Measurements from ENCODE around the gene UBASH3A. TPM values are rescaled to one million over a fixed set of nuclear protein-coding genes. Genes with fewer than 3 reads are reported as not detected.

Gene UBASH3A
- total RNA-seq, 1 donor from 2014 or later, result not detected

- DNase-seq (ENCODE audit: low read depth in 2 of 2), result no peak
These were observed 29.2 kb upstream of the UBASH3A start for GRCh38 chr21:42374457-42374856.

- DNase-seq (ENCODE audit: low read depth in 2 of 2), result no peak
These were observed 28.7 kb upstream of the UBASH3A start for GRCh38 chr21:42374864-42375499.

GRCh38 chr21:42375506-42375905, 28.2 kb upstream of the UBASH3A start:
- DNase-seq (ENCODE audit: low read depth in 2 of 2), result no peak

- DNase-seq (ENCODE audit: low read depth in 2 of 2), result no peak
These were observed 27.8 kb upstream of the UBASH3A start for GRCh38 chr21:42375966-42376337.

GRCh38 chr21:42376338-42376982, 27.2 kb upstream of the UBASH3A start:
- DNase-seq (ENCODE audit: low read depth in 2 of 2), result peak in 1 of 2 donors; percentile 41

GRCh38 chr21:42377211-42377950, 26.3 kb upstream of the UBASH3A start:
- no peak for DNase-seq (ENCODE audit: low read depth in 2 of 2)

- DNase-seq (ENCODE audit: low read depth in 2 of 2), result no peak
These were observed 25.8 kb upstream of the UBASH3A start for GRCh38 chr21:42377951-42378340.

- DNase-seq (ENCODE audit: low read depth in 2 of 2), result no peak
These were observed 25.3 kb upstream of the UBASH3A start for GRCh38 chr21:42378418-42378817.

GRCh38 chr21:42379426-42380215, 24.1 kb upstream of the UBASH3A start:
- DNase-seq (ENCODE audit: low read depth in 2 of 2), result no peak

- DNase-seq (ENCODE audit: low read depth in 2 of 2), result peak; percentile 65 to 81
These were observed 22.2 kb upstream of the UBASH3A start for GRCh38 chr21:42381347-42381984.

- DNase-seq (ENCODE audit: low read depth in 2 of 2), result no peak
These were observed 20.8 kb upstream of the UBASH3A start for GRCh38 chr21:42382915-42383314.

- DNase-seq (ENCODE audit: low read depth in 2 of 2), result no peak
These were observed 20.4 kb upstream of the UBASH3A start for GRCh38 chr21:42383331-42383730.

GRCh38 chr21:42384156-42384945, 19.4 kb upstream of the UBASH3A start:
- no peak for DNase-seq (ENCODE audit: low read depth in 2 of 2)

GRCh38 chr21:42384989-42385388, 18.7 kb upstream of the UBASH3A start:
- no peak for DNase-seq (ENCODE audit: low read depth in 2 of 2)

- DNase-seq (ENCODE audit: low read depth in 2 of 2), result no peak
These were observed 18.1 kb upstream of the UBASH3A start for GRCh38 chr21:42385619-42386018.

- no peak for DNase-seq (ENCODE audit: low read depth in 2 of 2)
These were observed 17.6 kb upstream of the UBASH3A start for GRCh38 chr21:42386034-42386591.

GRCh38 chr21:42387164-42387563, 16.5 kb upstream of the UBASH3A start:
- no peak for DNase-seq (ENCODE audit: low read depth in 2 of 2)

- no peak for DNase-seq (ENCODE audit: low read depth in 2 of 2)
These were observed 15.8 kb upstream of the UBASH3A start for GRCh38 chr21:42387843-42388340.

- DNase-seq (ENCODE audit: low read depth in 2 of 2), result peak in 1 of 2 donors; percentile 28
These were observed 14.8 kb upstream of the UBASH3A start for GRCh38 chr21:42388740-42389448.
